Measurements from ENCODE around the gene CCDC34.

DNA sequence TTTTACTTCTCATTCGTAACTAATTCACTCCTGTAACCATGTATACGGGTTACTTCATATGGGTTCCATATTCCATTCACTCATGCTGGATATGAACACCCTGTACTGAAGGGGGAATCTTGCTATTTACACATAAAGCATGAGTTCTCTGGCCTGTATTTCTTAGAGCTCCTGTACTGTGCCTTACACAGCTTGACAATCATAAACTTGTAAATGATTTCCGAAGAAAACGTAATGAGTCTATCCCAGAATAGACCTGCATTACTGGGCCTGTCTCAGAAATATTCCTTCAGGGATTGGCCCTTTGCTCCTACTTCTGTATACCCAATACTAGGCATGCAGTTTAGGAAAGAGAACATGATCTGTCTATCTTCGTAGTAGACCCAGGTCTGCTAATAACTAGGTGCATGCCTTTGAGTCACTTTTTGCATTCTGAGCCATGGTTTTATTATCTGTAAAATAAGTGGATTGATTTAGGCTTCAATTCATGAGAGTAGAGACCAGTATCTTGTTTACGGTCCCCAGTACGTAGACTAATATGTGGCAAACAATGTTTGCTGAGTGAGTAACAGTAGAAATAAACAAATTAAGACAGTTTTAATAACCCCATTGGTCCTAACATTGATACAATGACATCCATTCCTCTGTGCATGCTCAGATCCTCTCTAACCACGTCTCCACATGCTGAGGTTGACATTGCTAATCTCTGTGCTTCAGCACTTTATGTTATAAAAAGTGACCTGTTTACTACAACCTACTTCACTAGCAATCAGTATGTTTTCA, 1.2 kb downstream of the CCDC34 start:
- TF ChIP-seq GABPA (IDR thresholded peaks at IDR 0.05; ENCODE audit: low read depth) (no peak), POLR2AphosphoS5 (IDR thresholded peaks at IDR 0.05; ENCODE audit: low read depth) (no peak), SPI1 (IDR thresholded peaks at IDR 0.05; ENCODE audit: borderline replicate concordance, low read depth) (no peak)
- TF ChIP-seq, protein P1, sequence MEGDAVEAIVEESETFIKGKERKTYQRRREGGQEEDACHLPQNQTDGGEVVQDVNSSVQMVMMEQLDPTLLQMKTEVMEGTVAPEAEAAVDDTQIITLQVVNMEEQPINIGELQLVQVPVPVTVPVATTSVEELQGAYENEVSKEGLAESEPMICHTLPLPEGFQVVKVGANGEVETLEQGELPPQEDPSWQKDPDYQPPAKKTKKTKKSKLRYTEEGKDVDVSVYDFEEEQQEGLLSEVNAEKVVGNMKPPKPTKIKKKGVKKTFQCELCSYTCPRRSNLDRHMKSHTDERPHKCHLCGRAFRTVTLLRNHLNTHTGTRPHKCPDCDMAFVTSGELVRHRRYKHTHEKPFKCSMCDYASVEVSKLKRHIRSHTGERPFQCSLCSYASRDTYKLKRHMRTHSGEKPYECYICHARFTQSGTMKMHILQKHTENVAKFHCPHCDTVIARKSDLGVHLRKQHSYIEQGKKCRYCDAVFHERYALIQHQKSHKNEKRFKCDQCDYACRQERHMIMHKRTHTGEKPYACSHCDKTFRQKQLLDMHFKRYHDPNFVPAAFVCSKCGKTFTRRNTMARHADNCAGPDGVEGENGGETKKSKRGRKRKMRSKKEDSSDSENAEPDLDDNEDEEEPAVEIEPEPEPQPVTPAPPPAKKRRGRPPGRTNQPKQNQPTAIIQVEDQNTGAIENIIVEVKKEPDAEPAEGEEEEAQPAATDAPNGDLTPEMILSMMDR (IDR thresholded peaks at IDR 0.05; ENCODE audit: insufficient read depth, low read length) = no peak
- TF ChIP-seq, protein P2, sequence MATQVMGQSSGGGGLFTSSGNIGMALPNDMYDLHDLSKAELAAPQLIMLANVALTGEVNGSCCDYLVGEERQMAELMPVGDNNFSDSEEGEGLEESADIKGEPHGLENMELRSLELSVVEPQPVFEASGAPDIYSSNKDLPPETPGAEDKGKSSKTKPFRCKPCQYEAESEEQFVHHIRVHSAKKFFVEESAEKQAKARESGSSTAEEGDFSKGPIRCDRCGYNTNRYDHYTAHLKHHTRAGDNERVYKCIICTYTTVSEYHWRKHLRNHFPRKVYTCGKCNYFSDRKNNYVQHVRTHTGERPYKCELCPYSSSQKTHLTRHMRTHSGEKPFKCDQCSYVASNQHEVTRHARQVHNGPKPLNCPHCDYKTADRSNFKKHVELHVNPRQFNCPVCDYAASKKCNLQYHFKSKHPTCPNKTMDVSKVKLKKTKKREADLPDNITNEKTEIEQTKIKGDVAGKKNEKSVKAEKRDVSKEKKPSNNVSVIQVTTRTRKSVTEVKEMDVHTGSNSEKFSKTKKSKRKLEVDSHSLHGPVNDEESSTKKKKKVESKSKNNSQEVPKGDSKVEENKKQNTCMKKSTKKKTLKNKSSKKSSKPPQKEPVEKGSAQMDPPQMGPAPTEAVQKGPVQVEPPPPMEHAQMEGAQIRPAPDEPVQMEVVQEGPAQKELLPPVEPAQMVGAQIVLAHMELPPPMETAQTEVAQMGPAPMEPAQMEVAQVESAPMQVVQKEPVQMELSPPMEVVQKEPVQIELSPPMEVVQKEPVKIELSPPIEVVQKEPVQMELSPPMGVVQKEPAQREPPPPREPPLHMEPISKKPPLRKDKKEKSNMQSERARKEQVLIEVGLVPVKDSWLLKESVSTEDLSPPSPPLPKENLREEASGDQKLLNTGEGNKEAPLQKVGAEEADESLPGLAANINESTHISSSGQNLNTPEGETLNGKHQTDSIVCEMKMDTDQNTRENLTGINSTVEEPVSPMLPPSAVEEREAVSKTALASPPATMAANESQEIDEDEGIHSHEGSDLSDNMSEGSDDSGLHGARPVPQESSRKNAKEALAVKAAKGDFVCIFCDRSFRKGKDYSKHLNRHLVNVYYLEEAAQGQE (IDR thresholded peaks at IDR 0.05; ENCODE audit: insufficient replicate concordance, low read depth) = no peak

Data from HL-60 (cell line).